Stimulated activated CD8-positive, alpha-beta memory T cell treated with anti-CD3 and anti-CD28 coated beads, Interleukin-12 subunit alpha, Interleukin-12 subunit beta, amount 100 ng/mL, for 24 hours (primary cell): ENCODE results near the gene PCBP3.
"Not testable (repeated sequence)": the region's sequence is repeated elsewhere in the genome, so short reads cannot be mapped to it uniquely, and the experiment has no call there.

ENCODE experiments used
- DNase-seq: peaks from one replicate; pipeline ENCODE4 v3.0.0-alpha.2; 2020; ENCODE audit errors: extremely low read depth

PCBP3 gene

DNA sequence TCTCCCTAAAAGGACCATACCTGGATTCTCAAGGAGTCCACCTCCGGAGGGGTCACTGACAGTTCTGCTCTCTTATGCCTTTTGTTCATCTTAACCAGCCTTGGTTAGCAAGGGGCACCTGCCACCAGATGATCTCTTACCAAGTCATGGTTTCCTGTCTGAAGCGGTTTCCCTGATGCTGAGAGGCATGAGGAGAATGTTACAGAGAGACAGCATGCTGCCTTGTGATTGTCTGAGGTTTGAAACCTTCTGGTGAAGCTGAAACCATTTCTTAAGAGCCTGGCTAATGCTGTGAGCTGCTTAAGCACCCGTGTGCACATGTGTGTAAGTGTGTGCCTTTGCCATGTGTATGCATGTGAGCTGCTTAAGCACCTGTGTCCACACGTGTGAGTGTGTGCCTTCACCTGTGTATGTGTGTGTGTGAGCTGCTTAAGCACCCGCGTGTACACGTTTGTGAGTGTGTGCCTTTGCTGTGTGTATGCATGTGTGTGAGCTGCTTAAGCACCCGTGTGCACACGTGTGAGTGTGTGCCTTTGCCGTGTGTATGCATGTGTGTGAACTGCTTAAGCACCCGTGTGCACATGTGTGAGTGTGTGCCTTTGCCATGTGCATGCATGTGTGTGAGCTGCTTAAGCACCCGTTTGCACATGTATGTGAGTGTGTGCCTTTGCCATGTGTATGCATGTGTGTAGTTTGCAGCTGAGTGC, 201.7 kb downstream of the PCBP3 start:
- DNase-seq: no peak

- no peak for DNase-seq
Measured at GRCh38 chr21:45845770-45846090, 202.2 kb downstream of the PCBP3 start.

DNA sequence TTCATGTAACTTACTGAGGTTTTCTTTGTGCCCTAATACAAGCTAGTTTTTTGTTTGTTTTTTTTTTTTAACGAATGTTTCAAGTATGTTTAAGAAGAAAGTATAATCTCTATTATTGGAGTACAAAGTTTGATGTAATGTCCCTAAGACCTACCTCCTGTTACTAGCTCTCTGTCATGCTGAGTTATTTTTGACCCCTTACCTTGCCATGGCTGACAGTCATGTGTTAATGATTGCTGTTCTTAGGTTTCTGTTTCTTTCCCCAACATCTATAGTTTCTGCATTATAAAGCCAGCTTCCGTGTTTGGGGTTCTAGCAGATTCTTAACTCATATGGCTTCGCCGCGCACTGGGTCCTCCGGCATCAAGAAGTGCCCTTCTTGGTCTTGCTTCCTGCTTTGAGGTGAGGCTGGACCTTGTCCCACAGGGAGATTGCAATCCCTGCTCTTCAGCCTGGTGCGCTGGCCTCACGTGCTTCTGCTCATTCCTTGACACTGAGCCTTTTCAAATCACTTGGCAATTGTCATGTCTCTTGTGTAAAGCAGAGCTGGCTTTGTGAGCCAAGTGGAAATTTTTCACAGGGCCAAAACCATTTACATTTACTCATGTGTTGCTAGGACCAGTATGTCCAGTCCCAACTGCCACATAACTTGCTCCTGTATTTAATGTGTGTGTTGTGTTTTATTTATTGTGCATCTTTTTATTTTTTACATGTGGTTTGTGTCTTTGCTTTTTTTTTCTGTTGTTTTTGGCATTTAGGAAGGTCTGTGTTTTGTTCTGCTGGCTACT, 203.0 kb downstream of the PCBP3 start:
- no peak for DNase-seq

DNA sequence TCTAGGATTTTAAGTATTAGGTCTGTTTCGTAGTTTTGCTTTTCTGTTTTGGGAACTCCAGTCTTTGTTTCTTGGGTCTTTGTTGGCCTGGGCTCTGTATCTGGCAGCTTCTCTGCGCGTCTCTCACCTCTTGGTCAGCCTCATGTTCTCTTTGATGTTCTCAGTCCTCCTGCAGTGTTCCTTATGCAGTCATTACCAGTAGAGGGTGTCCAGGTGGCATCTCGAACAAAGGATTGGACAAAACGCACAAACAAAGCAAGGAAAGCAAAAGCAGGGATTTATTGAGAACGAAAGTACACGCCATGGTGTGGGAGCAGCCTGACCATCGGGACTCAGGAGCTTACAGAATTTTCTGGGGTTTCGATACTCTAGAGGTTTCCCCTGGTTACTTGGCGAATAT, 204.3 kb downstream of the PCBP3 start:
- no peak for DNase-seq

- no peak for DNase-seq
Measured at GRCh38 chr21:45848331-45848730, 204.8 kb downstream of the PCBP3 start.

GRCh38 chr21:45848805-45849204, 205.3 kb downstream of the PCBP3 start:
- no peak for DNase-seq

DNA sequence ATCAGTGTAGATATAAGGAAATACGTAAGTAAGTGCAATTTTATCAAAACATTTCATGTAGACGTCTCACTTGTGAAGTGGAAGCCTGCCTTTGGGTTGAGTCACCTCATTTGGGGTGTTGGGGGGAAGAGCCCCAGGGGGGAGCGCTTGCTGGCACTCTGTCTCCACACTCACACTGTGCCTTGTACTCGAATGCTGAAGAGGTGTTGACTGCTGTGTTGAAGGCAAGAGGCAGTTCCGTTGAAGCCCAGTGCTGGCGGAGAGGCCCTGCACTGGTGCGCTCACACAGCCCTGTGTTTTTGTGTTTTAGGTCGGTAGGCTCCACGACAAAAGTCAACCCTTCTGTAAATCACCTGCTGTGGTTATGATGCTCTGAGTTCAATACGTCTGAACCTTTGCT, 206.1 kb downstream of the PCBP3 start:
- no peak for DNase-seq

DNA sequence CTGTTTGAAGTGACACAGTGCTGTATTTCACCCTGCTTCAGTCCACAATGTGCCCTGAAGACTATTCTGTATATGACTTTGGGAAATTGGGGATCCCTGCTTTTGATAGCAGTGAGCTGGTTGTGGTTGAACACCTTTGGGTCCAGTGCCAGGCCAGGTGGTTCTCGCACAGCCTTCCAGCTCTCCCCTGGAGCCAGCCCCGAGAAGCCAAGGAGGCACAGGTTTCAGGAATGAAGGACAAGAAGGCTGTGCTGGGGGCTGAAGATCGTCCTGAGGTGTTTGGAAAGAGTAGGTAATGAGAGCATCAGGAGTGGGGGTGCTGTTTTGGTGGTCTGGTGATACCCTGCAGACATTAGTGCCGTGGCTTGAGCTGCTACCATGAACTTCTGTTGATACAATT, 206.7 kb downstream of the PCBP3 start:
- DNase-seq: no peak

DNA sequence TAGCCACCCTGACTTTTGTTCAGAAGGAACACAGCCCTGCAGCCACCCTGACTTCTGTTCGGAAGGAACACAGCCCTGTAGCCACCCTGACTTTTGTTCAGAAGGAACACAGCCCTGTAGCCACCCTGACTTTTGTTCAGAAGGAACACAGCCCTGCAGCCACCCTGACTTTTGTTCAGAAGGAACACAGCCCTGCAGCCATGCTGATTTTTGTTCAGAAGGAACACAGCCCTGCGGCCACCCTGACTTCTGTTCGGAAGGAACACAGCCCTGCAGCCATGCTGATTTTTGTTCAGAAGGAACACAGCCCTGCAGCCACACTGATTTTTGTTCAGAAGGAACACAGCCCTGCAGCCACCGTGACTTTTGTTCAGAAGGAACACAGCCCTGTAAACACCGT, 208.9 kb downstream of the PCBP3 start:
- not testable (repeated sequence) for DNase-seq

DNA sequence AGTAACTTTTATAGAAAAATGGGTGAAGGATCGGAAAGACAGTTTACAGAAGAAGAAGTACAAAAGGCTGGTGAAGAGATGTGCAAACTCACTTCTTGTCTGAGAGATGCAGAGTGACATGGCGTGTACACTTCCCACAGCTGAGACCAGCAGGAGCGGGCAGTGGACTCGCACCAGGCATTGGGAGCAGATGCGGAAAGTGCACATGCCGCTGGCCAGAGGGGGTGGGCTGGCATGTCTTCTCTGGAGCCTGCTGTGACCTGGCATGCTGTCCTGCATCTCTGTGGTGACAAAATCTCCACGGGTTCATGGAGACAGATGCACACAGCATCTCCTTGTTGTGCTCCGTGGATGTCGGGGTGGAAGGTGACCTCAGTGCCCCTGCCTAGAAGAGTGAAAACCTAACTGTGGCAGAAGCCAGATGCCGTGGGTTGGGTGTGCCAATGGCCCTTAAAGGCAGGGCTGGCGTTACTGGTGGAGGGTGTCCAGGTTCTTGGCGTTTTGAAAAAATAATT, 209.4 kb downstream of the PCBP3 start:
- no peak for DNase-seq

- DNase-seq: no peak
Measured at GRCh38 chr21:45853703-45854342, 210.3 kb downstream of the PCBP3 start.

- DNase-seq: no peak
Measured at GRCh38 chr21:45854690-45855247, 211.2 kb downstream of the PCBP3 start.

DNA sequence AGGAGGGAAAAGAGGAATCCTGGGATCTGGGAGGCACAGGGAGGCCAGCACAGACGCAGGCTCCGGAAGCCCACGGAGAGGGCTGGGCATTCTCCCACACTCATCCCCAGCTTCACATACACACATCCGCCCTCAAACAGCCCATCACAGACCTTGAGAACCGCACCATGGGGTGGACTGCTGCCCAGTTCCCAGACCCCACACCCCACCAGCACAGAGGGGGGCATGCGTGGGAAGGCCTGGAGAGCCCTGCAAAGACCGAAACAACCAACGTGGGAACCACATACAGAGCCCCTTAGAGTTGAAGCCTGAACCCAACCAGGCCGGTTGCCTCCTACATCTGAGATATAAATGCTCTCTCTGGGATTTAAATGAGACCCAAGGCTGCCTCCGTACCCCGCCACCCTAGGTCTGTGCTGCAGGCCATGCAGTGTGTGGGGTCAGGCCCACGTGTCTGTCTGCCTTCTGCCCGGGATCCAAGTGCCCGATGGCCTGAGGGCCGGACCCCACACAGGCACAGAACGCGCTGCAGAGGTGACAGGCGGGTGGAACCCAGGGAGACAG, 211.8 kb downstream of the PCBP3 start:
- no peak for DNase-seq

DNA sequence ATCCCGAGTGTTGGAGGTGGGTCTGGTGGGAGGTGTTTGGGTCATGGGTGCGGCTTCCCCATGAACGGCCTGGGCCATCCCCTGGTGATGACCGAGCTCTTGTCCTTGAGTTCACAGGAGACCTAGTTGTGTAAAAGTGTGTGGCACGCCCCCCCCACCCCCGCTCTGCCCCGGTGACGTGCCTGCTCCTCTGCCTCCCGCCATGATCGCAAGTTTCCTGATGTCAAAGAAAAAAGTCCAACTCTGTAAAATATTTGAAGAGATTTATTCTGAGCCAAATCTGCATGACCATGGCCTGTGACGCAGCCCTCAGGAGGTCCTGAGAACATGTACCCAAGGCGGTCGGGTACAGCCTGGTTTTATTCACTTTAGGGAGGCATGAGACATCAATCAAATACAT, 212.9 kb downstream of the PCBP3 start:
- DNase-seq: no peak

DNA sequence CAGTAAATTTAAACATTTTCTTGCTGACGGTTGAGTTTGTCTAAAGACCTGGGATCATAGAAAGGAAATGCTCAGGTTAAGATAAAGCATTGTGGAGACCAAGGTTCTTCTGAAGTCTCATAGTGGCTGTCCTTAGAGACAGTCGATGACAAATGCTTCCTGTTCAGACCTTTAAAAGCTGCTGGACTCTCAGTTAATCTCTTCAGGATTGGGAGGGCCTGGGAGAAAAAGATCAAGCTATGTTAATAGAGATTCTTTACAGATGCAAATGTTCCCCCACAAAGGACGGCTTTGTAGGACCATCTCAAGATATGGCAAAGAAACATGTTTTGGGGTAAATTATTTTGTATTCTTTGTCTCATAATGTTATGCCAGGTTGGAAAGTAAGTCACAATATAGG, 213.4 kb downstream of the PCBP3 start:
- no peak for DNase-seq

GRCh38 chr21:45857761-45858160, 214.2 kb downstream of the PCBP3 start:
- DNase-seq: no peak

GRCh38 chr21:45858180-45858579, 214.7 kb downstream of the PCBP3 start:
- DNase-seq: no peak

DNA sequence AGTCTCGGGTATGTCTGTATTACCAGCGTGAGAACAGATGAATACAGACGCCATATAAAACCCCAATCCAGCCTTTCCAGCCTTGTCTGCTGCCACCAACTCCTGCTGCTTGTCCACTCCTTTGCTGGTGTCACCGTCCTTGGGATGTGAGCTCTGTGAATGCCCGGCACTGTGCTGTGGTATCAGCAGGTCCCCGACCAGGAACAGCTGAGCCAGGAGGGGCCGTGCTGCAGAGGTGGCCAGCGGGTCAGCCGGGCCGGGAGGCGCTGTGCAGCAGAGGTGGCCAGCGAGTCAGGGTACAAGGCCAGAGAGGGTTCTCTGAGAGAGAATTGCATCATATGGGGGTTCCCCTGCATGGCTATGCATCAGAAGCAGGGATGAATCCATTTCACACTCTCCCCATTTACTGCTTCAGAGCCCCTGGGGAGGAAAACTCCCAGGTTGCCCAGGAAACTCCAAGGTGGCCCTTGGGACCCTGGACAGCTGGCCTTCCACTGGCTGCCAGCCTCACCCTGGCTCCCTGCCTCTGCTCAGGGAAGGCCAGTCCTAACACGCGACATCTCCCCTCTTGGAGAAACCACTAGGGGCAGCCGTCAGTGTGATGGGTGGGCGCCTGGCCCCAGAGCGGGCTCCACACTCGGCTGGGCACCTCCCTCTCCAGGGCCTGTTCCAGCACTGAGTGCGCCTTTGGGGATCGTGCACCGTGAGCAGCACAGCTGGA, 215.7 kb downstream of the PCBP3 start:
- no peak for DNase-seq

DNA sequence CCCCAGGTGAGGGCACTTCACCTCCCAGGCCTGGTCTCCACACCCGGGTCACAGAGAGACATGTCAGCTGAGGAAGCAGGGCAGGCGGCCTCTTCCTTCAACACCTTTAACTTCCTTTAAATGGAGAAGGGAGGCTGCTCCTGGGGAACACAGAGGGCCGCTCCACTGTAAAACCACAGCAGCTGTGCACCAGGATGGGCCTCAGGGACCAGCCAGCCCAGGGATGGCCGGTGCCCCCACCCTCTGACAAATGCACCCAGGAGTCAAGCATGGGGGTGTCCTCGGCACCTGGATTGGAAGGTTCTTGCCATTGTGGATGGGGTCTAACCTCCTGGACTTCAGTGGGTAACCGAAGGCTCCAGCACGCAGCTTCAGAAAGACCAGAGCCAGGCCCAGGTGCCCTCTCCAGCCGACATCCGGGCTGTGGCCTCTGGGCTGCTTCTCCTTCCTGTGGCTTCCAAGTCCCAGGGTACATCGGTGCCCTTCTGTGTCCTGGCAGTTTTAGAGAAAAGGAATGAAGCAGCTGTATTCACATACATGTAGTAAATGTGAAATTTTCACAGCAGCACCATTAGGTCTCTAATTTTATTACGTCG, 216.3 kb downstream of the PCBP3 start:
- no peak for DNase-seq

DNA sequence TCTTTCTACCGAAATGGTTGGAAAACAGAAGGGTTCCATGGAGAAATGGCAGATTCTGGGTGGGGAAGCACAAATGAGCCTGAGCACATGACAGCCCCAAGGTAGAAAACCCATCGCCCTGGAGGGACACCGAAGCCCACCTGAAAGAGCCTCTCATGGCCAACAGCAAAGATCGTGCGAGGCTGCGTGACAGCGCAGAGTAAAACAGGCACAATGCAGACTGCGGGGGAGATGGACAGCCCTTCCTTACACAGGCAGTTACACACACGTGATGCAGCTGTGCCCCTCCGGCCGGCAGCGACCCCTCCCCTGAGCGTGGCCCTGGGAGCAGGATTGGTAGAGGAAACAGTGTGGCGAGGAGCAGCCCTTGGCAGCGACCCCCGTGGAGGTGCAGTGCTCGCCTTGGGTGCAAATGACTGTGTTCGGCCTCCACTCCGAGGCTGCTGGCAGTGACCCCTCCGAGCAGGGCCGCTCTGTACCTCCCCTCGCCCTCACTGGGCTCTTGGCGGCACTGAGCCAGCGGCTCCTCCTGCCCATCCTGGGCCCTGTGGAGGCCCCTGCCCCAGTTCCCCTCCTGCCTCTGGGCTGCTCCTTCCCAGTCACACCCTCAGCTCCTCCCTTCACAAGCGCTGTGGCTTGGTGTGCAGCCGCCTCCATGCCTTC, 217.1 kb downstream of the PCBP3 start:
- no peak for DNase-seq
